HG02973 (cell line): ENCODE results near the gene BCL2L13.
"Not testable (repeated sequence)": the region's sequence is repeated elsewhere in the genome, so short reads cannot be mapped to it uniquely, and the experiment has no call there.

ENCODE experiments used
- ATAC-seq: cut with Tn5 transposase; IDR thresholded peaks from one replicate; pipeline ENCODE4 v1.9.1; 2021; ENCODE audit warnings: moderate library complexity; ENCODE audit not compliant: unreplicated experiment

BCL2L13 gene

DNA sequence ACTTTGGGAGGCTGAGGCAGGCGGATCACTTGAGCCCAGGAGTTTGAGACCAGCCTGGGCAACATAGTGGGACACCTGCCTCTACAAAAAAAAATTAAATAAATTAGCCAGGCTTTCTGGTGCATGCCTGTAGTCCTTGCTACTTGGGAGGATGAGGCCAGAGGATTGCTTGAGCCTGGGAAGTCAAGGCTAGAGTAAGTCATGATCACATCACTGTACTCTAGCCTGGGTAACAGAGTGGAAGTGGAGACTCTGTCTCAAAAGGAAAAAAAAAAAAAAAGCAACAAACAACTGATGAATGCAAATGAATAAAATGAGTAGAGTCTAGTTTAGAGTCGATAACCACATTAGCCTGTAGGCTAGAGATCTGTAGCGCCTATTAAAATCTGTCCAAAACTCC, 3.9 kb upstream of the BCL2L13 start:
- no peak for ATAC-seq

DNA sequence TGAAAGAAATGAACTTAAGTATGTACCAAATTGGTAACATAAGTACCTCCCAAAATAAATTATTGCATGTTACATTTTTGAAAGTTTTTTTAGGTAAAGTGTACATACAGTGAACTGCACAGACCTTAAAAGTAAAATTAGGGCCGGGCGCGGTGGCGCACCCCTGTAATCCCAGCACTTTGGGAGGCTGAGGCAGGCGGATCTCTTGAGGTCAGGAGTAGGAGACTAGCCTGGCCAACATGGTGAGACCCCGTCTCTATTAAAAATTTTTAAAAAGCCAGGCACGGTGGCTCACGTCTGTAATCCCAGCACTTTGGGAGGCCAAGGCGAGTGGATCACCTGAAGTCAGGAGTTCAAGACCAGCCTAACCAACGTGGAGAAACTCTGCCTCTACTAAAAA, 1.7 kb upstream of the BCL2L13 start:
- ATAC-seq = not testable (repeated sequence)

DNA sequence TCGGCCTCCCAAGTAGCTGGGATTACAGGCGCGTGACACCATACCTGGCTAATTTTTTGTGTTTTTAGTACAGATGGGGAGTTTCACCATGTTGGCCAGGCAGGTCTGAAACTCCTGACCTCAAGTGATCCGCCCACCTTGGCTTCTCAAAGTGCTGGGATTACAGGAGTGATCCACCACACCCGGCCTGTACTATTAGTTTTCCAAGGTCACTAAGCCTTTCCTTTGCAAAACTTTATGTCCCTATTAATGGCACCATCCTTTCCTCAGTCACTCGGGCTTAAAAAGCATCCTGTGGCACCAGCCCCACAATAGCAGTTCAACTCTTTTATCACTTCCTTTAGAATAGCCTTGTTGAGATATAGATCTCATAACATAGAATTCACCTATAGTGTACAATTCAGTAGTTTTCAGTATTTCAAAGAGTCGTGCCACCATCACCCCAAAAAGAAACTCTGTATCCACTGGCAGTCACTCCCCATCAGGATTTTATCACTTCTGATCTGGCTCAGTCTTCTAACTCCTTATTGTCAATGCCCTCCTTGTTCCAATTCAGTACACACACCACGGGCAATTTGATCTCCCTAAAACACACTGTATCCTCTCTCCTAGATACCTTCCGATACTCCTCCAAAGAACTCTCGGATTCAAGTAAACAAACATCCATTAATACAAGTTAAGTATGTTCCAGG, 921 bp upstream of the BCL2L13 start:
- no peak for ATAC-seq

DNA sequence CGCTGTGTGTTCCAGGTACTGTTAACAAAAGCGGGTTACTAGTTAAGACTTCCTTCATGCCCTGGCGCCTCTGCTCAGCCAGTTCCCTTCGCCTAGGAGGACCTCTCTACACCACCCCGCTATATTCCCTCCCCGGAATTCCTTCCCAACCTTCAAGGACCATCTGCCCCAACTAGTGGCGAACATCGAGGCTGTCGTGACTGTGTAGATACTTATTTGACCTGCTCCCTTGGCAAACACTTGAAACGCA, 450 bp upstream of the BCL2L13 start:
- peak; percentile 13 for ATAC-seq

DNA sequence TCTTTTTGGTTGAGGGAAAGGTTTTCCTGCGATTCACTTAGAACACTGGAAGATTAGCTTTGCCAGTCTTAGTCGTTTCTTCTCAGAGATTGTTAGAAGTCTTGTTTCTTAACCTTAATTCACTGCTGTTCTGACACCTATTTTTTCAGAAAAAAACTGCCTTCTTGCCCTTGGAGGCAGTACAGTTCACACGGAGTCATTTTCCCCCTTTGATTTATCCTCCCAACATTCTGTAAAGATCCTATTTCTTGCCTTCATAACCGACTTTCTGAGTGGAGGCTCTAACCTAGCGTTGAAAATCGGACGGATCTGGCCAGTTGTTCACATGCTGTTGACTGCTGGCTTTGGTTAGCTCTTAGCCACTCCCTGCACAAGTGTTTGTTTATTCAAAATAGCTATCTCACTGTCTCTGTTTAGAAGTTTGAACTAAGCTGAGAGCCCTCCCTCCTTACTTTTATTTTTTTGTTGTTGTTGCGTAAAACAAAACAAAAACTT, 737 bp downstream of the BCL2L13 start:
- no peak for ATAC-seq

DNA sequence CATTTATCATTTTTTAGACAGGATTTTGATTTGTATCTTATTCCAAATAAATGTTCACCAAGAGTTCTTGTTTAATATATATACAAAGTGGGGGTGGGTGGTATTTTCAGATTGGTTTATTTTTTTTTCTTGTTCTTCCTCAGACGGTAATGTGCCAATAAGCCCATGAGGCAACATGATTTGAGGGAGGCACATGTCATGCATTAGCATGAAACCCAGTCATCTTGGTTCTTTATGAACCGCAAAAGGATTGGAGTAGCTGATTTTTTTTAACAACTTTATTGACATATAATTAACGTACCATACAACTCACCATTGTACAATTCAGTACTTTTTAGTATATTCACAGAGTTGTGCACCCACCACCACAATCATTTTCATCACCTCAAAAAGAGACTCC, 2.7 kb downstream of the BCL2L13 start:
- no peak for ATAC-seq

DNA sequence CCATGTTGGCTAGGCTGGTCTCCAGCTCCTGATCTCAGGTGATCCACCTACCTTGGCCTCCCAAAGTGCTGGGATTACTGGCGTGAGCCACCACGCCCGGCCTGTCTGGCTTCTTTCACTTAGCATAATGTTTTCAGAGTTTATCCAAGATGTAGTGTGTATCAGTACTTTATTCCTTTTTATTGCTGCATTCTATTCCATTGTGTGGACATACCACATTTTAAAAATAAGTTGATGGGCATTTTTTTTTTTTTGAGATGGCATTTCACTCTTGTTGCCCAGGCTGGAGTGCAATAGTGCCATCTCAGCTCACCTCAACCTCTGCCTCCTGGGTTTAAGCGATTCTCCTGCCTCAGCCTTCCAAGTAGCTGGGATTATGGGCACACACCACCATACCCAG, 3.8 kb downstream of the BCL2L13 start:
- not testable (repeated sequence) for ATAC-seq

DNA sequence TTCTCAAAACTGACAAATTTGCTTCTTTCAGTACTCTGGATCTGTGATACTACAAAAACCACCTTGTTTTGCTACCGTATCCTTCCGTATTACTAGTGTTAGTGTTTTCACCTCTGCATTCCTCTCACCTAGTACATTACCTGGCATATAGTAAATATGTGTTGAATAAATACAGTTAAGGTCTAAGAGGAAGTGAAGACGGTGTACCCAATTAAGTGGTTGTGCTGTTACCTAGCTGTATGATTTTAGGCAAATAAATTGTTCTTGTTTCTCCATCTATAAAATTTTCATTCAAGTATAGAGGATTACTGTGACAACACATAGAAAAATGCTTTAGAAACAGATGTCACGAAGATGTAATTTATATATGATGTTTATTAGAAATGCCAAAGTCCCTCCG, 8.9 kb downstream of the BCL2L13 start:
- ATAC-seq = no peak

DNA sequence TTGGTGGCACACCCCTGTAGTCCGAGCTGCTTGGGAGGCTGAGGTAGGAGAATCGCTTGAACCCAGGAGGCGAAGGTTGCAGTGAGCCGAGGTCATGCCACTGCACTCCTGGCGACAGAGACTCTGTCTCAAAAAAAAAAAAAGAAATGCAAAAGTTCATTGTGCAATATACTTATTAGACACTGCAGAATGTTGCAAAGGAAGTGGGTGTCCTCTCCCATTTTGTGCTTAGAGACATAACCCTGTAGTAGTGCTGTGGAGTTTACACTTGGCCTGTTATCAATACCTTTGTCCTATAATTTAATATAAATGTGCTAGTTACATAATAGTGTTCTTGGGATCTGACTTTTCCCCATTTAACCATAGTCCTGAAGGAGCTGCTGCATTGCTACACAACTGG, 9.4 kb downstream of the BCL2L13 start:
- no peak for ATAC-seq

DNA sequence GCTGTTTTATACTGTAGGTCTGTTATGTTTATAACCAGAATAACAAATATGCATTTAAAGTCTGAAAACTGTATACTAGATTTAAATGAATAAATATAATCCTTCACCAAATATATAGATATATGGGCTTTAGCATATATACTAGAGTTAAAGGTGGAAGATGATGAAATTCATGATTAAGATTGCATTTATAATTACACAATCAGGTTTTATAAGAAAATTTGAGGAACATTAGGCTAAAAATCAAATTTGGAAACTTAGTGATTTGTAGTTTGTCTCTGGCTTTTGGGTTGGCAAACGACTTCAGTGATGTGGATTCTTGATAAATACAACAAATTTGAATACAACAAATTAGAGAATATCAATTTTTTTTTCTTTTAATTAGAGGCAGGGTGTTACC, 10.0 kb downstream of the BCL2L13 start:
- no peak for ATAC-seq

DNA sequence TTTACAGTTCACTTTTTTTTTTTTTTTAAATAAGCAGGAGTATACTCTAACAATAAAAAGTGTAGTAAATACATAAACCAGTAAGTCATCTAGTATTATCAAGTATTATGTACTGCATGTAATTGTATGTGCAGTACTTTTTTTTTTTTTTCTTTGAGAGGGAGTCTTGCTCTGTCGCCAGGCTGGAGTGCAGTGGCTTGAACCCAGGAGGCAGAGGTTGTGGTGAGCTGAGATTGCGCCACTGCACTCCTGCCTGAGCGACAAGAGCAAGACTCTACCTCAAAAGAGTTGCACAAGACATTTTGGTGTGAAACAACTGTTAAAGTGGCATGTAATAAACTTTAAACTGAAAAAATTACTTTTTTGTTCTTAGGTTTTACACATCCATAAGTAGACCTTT, 16.7 kb downstream of the BCL2L13 start:
- ATAC-seq = no peak

DNA sequence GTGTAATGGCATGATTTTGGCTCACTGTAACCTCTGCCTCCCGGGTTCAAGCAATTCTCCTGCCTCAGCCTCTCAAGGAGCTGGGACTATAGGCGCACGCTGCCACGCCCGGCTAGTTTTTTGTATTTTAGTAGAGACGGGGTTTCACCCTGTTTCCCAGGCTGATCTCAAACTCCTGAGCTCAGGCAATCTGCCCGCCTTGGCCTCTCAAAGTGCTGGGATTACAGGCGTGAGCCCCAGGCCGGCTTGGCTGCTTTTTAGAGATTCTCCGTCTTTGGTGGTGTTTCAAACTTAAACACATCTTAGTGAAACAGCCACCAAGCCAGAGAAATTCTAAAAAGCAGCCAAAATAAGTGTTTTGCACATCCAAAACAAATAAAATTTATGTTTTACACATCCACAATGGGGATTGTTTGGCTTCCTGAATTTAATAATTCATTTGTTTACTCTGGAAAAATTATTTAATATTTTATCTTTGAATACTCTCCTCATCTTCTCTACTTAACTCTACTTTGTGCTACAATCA, 18.4 kb downstream of the BCL2L13 start:
- no peak for ATAC-seq

DNA sequence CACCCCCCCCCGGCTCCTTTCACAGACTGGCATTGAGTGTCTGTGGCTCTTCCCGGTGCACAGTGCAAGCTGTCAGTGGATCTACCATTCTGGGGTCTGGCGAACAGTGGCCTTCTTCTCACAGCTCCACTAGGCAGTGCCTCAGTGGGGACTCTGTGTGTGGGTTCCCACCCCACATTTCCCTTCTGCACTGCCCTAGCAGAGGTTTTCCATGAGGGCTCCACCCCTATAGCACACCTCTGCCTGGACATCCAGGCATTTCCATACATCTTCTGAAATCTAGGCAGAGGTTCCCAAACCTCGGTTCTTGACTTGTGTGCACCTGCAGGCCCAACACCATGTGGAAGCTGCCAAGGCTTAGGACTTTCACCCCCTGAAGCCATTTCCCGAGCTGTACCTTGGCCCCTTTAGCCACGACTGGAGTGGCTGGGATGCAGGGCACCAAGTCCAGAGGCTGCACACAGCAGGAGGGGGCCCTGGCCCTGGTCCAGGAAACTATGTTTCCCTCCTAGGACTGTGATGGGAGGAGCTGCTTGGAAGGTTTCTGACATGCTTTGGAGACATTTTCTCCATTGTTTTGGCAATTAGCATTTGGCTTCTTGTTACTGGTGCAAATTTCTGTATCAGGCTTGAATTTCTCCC, 26.0 kb downstream of the BCL2L13 start:
- ATAC-seq = no peak

DNA sequence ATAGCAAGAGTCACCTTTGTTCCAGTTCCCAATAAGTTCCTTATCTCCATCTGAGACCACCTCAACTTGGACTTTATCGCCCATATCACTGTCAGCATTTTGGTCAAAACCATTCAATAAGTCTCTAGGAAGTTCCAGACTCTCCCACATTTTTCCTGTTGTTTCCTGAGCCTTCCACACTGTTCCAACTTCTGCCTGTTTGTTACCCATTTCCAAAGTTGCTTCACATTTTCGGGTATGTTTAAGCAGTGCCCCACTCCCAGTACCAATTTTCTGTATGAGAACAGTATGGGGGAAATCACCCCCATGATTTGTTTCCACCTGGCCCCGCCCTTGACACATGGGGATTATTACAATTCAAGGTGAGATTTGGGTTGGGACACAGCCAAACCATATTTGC, 26.7 kb downstream of the BCL2L13 start:
- no peak for ATAC-seq

DNA sequence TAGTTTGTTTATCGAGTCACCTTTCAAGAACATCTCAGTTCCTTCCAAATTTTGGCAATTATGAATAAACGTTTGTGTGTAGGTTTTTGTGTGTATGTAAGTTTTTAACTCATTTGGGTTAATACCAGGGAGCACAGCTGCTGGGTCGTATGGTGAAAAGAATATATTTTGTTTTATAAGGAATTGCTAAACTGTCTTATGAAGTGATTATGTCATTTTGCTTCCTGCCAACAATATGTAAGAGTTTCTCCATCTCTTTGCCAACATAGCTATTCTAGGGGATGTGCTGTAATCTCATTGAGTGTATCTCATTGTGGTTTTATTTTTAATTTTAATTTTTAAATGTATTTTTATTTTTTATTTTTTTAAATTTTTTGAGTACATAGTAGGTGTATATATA, 27.3 kb downstream of the BCL2L13 start:
- no peak for ATAC-seq

DNA sequence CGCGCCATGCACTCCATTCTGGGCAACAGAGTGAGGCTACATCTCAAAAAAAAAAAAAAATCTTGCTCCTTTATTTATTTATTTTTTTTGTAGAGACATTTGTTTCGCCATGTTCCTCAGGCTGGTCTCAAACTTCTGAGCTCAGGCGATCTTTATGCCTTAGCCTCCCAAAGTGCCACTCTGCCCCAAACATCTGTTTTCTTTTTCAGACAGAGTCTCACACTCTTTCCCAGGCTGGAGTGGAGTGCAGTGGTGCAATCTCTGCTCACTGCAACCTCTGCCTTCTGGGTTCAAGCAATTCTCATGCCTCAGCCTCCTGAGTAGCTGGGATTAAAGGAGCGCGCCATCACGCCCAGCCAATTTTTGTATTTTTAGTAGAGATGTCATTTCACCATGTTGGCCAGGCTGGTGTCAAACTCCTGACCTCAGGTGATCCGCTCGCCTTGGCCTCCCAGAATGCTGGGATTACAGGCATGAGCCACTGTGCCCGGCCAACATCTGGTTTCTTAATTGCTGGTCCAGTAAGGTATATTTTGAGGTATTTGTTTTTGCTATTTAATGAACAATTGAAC, 33.0 kb downstream of the BCL2L13 start:
- not testable (repeated sequence) for ATAC-seq

DNA sequence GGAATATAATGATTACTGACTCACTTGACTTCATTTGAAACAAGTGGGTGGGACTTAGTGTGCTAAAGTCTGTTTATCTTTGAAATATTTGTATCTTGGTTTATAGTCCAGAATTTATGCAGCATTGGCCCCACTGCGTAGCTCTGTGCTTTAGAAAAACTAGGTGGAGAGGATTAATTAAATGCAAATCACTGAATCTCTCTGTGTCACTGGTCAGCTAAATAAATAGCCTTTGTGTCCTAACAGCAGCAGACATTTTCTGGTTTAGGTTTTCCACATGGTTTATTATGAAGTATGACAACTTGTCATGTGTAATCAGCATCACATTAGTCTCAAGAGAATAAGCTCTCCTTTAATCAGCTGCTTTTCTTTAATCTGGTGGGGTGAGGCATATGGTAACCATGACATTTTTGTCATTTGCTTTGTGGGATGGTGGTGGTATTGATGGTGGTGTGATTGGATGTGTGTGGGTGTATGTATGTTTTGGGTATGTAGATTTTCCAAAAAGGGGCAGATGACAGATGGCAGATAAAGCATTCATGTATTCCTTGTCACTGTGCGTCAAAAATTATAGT, 33.9 kb downstream of the BCL2L13 start:
- no peak for ATAC-seq

DNA sequence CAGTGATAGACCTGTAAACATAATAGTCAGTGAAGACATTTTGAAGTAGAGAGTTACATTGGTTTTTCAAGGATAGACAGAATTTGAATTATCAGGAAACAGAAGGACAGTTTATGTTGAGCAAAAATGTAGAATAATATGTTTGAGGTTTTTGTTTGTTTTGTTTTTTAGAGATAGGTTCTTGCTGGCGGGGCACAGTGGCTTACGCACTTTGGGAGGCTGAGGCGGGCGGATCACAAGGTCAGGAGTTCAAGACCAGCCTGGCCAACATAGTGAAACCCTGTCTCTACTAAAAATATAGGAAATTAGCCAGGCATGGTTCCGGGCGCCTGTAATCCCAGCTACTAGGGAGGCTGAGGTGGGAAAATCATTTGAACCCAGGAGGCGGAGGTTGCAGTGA, 35.6 kb downstream of the BCL2L13 start:
- ATAC-seq = no peak

DNA sequence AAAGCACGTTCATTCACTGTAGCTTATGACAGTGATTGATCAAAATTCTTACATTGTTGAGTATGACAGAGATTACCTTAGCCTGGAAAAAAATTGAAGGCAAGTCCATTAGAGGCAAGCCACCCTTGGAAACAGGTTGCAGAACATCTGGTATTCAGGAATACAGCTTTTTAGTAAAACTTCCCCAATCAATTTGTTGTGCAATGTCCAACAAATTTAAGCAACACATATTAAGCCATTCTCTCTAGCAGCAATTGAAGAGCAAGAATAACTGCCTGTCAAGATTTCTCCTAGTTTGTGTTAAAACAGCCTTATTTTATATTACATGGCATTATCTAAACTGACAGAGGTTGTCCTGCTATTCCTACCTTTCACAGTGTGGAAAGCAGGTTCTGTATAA, 37.0 kb downstream of the BCL2L13 start:
- ATAC-seq = no peak

DNA sequence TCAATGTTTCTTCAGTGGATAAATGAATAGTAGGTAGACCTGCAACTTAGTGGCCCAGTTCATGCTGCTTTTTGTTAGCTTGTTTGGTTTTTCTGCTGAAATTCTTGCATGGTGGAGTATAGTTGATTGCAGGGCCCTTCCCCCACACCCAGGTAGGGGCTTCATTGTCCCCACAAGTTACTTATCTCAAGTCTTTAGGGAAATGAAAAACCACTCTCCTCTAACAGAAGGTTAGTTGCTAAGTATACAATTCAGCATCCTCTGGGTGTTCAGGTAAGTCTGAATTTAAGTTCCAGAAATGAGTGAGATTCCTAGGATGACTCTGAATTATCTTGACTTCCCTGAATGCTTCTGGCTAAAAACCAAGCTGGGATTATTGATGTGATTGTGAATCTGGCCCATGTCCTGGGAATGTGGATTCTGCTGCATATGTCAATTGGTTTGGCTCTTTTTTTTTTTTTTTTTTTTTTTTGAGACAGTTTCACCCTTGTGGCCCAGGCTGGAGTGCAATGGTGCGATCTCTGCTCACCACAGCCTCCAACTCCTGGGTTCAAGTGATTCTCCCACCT, 40.3 kb downstream of the BCL2L13 start:
- no peak for ATAC-seq

DNA sequence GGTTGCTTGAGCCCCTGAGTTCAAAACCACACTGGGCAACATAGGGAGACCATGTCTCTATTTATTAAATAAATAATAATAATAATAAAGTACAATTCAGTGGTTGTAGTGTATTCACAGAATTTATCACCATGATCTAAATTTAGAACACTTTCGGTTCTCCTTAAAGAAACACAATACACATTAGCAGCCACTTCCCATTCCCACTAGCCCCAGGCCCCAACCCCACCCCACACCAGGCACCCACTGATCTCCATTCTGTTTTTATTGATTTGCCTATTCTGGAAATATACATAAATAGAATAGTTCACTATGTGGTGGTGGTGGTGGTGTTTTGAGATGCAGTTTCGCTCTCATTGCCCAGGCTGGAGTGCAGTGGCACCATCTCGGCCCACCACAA, 45.7 kb downstream of the BCL2L13 start:
- ATAC-seq = no peak

DNA sequence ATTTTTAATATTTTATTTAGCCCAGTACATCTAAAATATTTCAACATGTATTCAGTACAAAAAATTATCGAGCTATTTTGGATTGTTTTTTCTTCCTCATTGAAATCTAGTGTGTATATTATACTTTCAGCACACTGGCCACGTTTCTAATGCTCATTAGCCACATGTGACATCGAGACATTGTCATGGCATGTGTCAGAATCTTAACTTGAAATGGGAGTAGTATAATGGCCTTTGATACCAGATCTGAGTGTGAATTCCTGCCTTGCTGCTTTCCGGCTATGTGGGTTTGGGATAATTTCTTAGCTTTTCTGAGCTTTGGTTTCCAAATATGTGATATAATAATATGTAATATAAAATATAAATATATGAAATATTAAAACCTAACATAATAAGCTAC, 54.3 kb downstream of the BCL2L13 start:
- no peak for ATAC-seq
